ENCODE results near the gene CTIF.
"Not testable (repeated sequence)": the region's sequence is repeated elsewhere in the genome, so short reads cannot be mapped to it uniquely, and the experiment has no call there.

DNA sequence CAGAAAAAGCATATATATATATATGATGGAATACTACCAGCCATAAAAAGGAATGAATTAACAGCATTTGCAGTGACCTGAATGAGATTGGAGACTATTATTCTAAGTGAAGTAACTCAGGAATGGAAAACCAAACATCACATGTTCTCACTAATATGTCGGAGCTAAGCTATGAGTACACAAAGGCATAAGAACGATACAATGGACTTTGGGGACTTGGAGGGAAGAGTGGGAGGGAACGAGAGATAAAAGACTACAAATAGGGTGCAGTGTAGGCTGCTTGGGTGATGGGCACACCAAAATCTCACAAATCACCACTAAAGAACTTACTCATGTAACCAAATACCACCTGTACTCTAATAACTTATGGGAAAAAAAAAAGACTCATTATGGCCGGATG is 26.3 kb upstream of the CTIF start:
- TF ChIP-seq, protein P1, sequence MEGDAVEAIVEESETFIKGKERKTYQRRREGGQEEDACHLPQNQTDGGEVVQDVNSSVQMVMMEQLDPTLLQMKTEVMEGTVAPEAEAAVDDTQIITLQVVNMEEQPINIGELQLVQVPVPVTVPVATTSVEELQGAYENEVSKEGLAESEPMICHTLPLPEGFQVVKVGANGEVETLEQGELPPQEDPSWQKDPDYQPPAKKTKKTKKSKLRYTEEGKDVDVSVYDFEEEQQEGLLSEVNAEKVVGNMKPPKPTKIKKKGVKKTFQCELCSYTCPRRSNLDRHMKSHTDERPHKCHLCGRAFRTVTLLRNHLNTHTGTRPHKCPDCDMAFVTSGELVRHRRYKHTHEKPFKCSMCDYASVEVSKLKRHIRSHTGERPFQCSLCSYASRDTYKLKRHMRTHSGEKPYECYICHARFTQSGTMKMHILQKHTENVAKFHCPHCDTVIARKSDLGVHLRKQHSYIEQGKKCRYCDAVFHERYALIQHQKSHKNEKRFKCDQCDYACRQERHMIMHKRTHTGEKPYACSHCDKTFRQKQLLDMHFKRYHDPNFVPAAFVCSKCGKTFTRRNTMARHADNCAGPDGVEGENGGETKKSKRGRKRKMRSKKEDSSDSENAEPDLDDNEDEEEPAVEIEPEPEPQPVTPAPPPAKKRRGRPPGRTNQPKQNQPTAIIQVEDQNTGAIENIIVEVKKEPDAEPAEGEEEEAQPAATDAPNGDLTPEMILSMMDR (IDR thresholded peaks at IDR 0.05; ENCODE audit: poor library complexity, severe bottlenecking) = not testable (repeated sequence)
- TF ChIP-seq, protein P2, sequence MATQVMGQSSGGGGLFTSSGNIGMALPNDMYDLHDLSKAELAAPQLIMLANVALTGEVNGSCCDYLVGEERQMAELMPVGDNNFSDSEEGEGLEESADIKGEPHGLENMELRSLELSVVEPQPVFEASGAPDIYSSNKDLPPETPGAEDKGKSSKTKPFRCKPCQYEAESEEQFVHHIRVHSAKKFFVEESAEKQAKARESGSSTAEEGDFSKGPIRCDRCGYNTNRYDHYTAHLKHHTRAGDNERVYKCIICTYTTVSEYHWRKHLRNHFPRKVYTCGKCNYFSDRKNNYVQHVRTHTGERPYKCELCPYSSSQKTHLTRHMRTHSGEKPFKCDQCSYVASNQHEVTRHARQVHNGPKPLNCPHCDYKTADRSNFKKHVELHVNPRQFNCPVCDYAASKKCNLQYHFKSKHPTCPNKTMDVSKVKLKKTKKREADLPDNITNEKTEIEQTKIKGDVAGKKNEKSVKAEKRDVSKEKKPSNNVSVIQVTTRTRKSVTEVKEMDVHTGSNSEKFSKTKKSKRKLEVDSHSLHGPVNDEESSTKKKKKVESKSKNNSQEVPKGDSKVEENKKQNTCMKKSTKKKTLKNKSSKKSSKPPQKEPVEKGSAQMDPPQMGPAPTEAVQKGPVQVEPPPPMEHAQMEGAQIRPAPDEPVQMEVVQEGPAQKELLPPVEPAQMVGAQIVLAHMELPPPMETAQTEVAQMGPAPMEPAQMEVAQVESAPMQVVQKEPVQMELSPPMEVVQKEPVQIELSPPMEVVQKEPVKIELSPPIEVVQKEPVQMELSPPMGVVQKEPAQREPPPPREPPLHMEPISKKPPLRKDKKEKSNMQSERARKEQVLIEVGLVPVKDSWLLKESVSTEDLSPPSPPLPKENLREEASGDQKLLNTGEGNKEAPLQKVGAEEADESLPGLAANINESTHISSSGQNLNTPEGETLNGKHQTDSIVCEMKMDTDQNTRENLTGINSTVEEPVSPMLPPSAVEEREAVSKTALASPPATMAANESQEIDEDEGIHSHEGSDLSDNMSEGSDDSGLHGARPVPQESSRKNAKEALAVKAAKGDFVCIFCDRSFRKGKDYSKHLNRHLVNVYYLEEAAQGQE (IDR thresholded peaks at IDR 0.05; ENCODE audit: borderline replicate concordance) = not testable (repeated sequence)
- not testable (repeated sequence) for TF ChIP-seq EZH2 (IDR thresholded peaks at IDR 0.05; ENCODE audit: borderline replicate concordance, insufficient read depth, low read length, poor library complexity, severe bottlenecking); RAD21 (conservative IDR thresholded peaks at IDR 0.05); TAF1 (IDR thresholded peaks at IDR 0.05; ENCODE audit: low read depth)

Data from neural cell (in vitro differentiated cells).